Measurements from ENCODE around the gene HGS.

DNA sequence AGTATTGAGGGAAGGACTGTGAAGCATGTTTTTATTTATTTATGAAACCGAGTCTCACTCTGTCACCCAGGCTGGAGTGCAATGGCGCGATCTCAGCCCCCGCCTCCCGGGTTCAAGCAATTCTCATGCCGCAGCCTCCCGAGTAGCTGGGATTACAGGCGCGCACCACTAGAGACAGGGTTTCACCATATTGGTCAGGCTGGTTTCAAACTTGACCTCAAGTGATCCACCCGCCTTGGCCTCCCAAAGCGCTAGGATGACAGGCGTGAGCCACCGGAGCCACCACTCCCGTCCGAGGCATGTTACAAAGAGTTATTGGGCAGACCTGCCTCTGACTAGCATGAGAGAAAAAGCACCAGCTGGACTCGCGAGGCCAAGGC lies 22.4 kb downstream of the HGS start:
- TF ChIP-seq POLR2A (IDR thresholded peaks at IDR 0.05) = no peak
- TF ChIP-seq, protein P1, sequence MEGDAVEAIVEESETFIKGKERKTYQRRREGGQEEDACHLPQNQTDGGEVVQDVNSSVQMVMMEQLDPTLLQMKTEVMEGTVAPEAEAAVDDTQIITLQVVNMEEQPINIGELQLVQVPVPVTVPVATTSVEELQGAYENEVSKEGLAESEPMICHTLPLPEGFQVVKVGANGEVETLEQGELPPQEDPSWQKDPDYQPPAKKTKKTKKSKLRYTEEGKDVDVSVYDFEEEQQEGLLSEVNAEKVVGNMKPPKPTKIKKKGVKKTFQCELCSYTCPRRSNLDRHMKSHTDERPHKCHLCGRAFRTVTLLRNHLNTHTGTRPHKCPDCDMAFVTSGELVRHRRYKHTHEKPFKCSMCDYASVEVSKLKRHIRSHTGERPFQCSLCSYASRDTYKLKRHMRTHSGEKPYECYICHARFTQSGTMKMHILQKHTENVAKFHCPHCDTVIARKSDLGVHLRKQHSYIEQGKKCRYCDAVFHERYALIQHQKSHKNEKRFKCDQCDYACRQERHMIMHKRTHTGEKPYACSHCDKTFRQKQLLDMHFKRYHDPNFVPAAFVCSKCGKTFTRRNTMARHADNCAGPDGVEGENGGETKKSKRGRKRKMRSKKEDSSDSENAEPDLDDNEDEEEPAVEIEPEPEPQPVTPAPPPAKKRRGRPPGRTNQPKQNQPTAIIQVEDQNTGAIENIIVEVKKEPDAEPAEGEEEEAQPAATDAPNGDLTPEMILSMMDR (IDR thresholded peaks at IDR 0.05) = no peak

All from thyroid gland (tissue), 4 donors.